Esophagus mucosa (tissue), 1 donor: ENCODE results near the gene FJX1. TPM values are rescaled to one million over a fixed set of nuclear protein-coding genes. Genes with fewer than 3 reads are reported as not detected.
A peak's percentile ranks its signal among the peaks of the same experiment; 100 is the strongest.
"Not testable (repeated sequence)": the region's sequence is repeated elsewhere in the genome, so short reads cannot be mapped to it uniquely, and the experiment has no call there.

ENCODE experiments used
- ATAC-seq: fragments of 200-7000 bp; cut with Tn5 transposase; one replicate; pipeline ENCODE4 v1.9.1; 2020
- total RNA-seq: library from RNA; stranded (reverse); gene quantifications from one replicate; pipeline ENCODE4 v1.2.4, GENCODE V29; 2023
- donor health status: DM: yes; HTN: yes; CAD: no.

Gene FJX1
- total RNA-seq, 1 donor from 2014 or later, result 5.6 TPM

GRCh38 chr11:35633827-35634423 is 15.7 kb downstream of the FJX1 start:
- no peak for ATAC-seq

DNA sequence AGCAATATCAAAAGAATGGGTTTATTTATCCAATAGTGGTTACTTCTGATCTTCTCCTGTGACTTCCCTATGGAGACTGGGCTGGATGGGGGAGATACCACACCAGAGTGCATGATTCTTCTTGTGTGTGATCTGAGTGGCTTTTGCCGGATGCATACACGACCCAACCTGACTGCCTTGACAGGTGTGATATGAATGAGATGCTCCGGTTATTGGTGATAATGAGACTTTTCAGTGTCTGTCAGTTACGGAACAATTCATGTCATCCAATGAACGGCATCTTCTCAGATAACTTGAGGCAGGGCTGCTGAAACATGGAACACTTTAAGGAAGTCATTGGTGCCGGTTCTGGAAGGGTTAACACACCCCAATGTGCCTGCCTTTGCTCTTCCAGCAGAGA is 17.7 kb downstream of the FJX1 start:
- ATAC-seq, result no peak

- no peak for ATAC-seq
Measured at GRCh38 chr11:35639591-35640179, 21.4 kb downstream of the FJX1 start.

- no peak for ATAC-seq
Measured at GRCh38 chr11:35641171-35641897, 23.1 kb downstream of the FJX1 start.

DNA sequence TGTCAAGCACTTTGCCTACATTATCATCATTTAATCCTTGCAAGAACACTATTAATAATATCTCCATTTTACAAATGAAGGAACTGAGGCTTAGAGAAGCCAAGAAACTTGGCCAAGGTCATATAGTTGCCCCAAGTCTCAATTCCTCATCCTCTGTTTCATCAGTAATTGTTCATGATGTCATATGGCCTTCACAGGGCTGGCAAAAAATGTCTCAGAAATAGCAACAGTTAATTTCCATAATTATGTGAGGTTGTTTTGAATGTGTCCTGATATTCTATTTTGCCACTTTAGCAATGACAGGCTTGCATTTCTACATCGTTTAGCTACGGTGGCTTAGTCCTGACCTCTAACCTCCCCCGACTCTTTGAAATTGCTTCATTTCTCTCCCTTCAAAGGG is 23.7 kb downstream of the FJX1 start:
- ATAC-seq, result no peak

DNA sequence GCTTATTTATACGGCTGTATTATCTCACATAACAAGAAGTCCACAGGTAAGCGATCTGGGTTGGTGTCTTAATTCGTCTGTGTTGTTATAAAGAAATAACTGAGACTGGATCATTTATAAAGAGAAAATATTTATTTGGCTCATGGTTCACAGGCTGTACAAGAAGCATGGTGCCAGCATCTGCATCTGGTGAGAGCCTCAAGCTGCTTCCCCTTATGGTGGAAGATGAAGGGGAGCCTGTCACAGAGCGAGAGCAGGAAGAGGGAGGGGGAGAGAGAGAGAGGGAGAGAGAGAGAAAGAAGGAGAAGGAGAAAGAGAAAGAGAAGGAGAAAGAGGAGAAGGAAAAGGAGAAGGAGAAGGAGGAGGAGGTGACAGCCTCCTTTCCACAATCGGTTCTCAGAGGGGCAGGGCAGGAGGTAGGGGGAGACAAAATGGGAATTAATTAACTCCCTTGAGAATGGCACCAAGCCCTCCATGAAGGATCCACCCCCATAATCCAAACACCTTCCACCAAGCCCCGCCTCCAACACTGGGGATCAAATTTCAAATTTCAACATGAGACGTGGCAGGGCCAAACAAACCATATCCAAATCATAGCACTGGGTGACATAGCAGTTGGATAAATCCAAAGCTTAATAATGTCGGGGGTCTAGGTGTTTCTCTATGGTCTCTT is 29.3 kb downstream of the FJX1 start:
- no peak for ATAC-seq

DNA sequence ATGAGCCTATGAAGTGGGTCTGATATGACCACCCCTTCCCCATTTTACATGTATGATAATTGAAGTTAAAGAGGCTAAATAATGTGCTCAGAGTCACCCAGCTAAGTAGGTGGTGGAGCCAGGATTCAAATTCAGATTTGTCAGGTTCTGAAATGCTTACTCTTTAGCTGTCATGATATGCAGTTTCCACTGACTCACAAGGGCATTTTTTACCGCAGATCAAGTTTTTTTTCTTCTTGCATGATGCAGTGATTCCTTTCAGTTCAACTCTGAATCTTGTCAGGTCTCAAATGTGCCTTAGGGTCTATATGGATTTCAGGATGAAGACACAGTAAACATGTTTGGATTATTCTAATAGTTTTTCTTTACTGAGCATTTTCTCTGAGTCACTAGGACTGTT is 31.7 kb downstream of the FJX1 start:
- ATAC-seq, result peak; percentile 35

GRCh38 chr11:35650467-35650866 is 32.2 kb downstream of the FJX1 start:
- no peak for ATAC-seq

- ATAC-seq, result no peak
Measured at GRCh38 chr11:35651263-35651662, 33.0 kb downstream of the FJX1 start.

DNA sequence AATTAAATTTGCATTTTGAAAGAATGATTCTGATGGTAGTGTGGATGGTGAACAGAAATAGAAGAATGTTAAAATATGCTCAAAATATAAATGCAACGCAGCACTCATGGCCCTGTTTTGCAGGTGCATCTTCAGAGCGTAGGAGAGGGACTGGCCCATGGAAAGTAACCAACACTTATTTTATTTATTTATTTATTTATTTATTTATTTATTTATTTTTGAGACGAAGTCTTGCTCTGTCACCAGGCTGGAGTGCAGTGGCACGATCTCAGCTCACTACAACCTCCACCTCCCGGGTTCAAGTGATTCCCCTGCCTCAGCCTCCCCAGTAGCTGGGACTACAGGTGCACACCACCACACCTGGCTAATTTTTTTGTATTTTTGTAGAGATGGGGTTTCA is 34.5 kb downstream of the FJX1 start:
- ATAC-seq, result not testable (repeated sequence)

GRCh38 chr11:35654711-35655110 is 36.5 kb downstream of the FJX1 start:
- no peak for ATAC-seq

DNA sequence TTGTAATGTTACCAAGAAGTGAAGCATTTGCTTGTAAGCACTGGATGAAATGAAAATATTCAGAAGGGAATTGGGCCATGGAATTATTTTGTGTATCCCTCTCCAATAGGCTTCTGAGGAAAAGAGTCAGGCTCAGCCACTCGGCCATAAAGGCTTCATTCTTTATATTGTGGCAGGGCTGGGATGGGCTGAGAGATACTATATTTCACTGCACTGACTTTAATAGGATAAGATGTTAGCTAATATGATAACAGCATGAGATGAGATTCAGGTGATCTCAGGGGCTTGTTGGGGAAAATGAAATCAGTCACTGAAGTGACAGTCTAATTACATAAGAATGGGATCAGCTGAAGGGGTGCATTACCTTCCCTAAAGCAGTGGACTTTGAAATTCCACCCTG is 37.0 kb downstream of the FJX1 start:
- no peak for ATAC-seq

- no peak for ATAC-seq
Measured at GRCh38 chr11:35655856-35656255, 37.6 kb downstream of the FJX1 start.

DNA sequence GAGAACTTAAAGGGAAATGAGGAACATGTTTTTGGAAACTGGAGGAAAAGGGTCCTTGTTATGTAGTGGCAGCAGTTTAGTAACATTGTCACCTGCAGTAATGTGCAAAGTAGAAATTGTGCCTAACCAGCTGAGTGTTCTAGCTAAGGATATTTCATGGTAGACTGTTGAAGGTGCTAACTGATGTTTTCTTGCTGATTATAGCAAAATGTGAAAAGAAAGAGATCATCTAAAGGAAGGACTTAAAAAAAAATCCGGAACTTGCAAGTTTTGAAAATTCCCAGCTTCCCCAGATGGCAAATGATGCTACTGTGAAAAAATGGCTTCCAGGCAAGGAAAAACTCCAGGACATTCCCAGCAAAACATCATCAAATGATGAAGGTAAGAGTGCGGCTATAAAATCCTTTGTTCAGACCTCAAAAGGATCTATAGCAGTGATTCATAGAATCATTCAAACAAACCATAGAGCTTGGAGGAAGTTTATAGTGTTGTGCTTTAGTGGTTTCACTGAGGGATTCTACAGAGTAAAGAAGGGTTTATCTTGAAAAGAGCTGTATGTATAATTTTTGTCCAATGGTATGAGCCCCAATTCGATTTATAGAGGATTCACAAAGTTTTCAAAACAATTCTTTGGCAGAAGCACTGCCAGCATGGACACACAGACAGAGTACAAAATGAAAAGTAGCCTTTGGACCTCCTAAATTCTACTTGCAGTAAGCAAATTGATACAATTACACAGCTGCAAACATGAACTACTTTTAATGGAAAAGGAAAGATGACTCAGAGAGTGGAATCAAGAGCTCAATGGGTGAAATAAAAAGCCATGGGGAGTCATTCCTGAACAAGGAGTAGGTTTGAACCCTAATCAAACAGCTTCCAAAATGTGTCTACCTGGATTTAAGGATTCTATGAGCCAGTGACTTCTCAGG is 40.0 kb downstream of the FJX1 start:
- no peak for ATAC-seq

GRCh38 chr11:35661534-35661933 is 43.3 kb downstream of the FJX1 start:
- no peak for ATAC-seq

GRCh38 chr11:35662061-35662648 is 43.9 kb downstream of the FJX1 start:
- peak; percentile 20 for ATAC-seq

- peak; percentile 95 for ATAC-seq
Measured at GRCh38 chr11:35662649-35663407, 44.6 kb downstream of the FJX1 start, which contains the start of gene TRIM44. Gene TRIM44 (plus strand): TSS chr11:35662775. CDS start chr11:35663112, 337 bp downstream.

- ATAC-seq, result no peak
Measured at GRCh38 chr11:35663408-35663702, 45.1 kb downstream of the FJX1 start.

DNA sequence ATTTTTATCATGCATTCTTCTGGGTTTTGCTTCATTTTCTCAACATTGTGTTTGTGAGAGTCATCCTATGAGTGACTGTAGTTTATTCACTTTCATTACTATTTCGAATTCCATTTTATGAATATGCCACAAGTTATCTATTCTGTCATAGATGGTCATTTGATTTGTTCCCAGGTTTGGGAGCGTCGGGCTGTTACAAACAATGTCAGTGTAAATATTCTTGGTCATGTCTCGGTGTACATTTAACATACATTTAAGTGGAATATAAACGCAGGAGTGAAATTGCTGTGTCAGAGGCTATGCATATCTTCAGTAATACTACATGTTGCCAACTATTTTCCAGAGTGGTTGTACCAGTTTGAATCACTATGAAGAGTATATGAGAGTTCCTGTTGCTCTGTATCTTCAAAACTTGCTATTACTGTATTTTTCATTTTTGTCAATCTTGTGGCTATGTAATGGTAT is 46.7 kb downstream of the FJX1 start:
- no peak for ATAC-seq

DNA sequence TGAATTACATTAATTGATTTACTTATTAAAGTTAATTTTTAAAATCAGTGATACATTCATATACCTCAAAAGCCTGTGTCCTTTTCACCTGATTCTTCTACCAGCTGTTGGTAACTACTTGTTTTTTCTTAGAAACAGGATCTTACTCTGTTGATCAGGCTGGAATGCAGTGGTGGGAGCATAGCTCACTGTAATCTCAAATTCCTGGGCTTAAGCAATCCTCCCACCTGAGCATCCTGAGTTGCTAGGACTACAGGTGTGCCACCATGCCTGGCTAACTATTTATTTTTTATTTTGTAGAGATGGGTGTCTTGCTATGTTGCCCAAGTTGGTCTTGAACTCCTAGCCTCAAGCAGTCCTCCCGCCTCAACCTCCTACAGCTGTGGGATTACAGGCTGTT is 49.0 kb downstream of the FJX1 start:
- no peak for ATAC-seq

- not testable (repeated sequence) for ATAC-seq
Measured at GRCh38 chr11:35668350-35668749, 50.1 kb downstream of the FJX1 start.
